ENCODE data around the gene GREB1. TPM values are rescaled to one million over a fixed set of nuclear protein-coding genes. Genes with fewer than 3 reads are reported as not detected.

GREB1 gene
- total RNA-seq, 1 experiment from 2014 or later, result 1.3 TPM

GRCh38 chr2:11577101-11577883 lies 43.4 kb downstream of the GREB1 start:
- H3K27me3 ChIP-seq (replicated peaks; ENCODE audit: insufficient read depth, low read depth, low read length, poor library complexity), result no peaks in the 10 kb centered on the region
- CTCF ChIA-PET, result no interaction called here

GRCh38 chr2:11578081-11578948 lies 44.5 kb downstream of the GREB1 start:
- H3K9me3 ChIP-seq (ENCODE audit: low read depth, low read length, poor library complexity, severe bottlenecking), result no peaks in the 10 kb centered on the region
- no peaks in the 10 kb centered on the region for H3K36me3 ChIP-seq (ENCODE audit: insufficient read depth, low read length, poor library complexity, severe bottlenecking)
- no peak for DNase-seq (ENCODE audit: low spot score)
- H3K27ac ChIP-seq (ENCODE audit: low read depth, low read length, poor library complexity, severe bottlenecking), result no peak overlapping the region
- ChIA-PET POLR2A (ENCODE audit: low non-redundant PET) (no interaction called here), CTCF (no interaction called here)
- no peak overlapping the region for H3K4me3 ChIP-seq (ENCODE audit: low read depth, low read length, poor library complexity, severe bottlenecking)
- no TSS peak for BruUV-seq (replicated peaks)
- no peaks in the 10 kb centered on the region for H3K27me3 ChIP-seq (replicated peaks; ENCODE audit: insufficient read depth, low read depth, low read length, poor library complexity)
- intact Hi-C loops (cut with micrococcal nuclease; ENCODE audit: unreplicated experiment), result no loop called here
- TF ChIP-seq EZH2 (IDR thresholded peaks at IDR 0.05; ENCODE audit: borderline replicate concordance, low read depth, low read length, poor library complexity, severe bottlenecking) (no peak), CTCF (conservative IDR thresholded peaks at IDR 0.05; ENCODE audit: low read depth, low read length) (no peak)
- H3K4me1 ChIP-seq (ENCODE audit: insufficient read depth, low read length, poor library complexity, severe bottlenecking), result peaks cover 6% of the 10 kb centered on the region

More at GRCh38 chr2:11577101-11577883, 43.4 kb downstream of the GREB1 start:
- Histone ChIP-seq H3K9me3 (ENCODE audit: low read depth, low read length, poor library complexity, severe bottlenecking) (no peaks in the 10 kb centered on the region), H3K4me1 (ENCODE audit: insufficient read depth, low read length, poor library complexity, severe bottlenecking) (no peaks in the 10 kb centered on the region), H3K36me3 (ENCODE audit: insufficient read depth, low read length, poor library complexity, severe bottlenecking) (no peaks in the 10 kb centered on the region), H3K4me3 (ENCODE audit: low read depth, low read length, poor library complexity, severe bottlenecking) (no peak overlapping the region), H3K27ac (ENCODE audit: low read depth, low read length, poor library complexity, severe bottlenecking) (no peak overlapping the region)
- intact Hi-C loops (cut with micrococcal nuclease; ENCODE audit: unreplicated experiment), result no loop called here
- no peak for TF ChIP-seq CTCF (conservative IDR thresholded peaks at IDR 0.05; ENCODE audit: low read depth, low read length)
- no peak for TF ChIP-seq EZH2 (IDR thresholded peaks at IDR 0.05; ENCODE audit: borderline replicate concordance, low read depth, low read length, poor library complexity, severe bottlenecking)
- no TSS peak for BruUV-seq (replicated peaks)
- DNase-seq (ENCODE audit: low spot score), result no peak
- POLR2A ChIA-PET (ENCODE audit: low non-redundant PET), result interaction anchor here (0.6 kb wide), 1 partner anchor 151 kb away, joined by 4 read pairs; no protein-coding TSS in a partner anchor

- CTCF ChIA-PET, result no interaction called here
- Histone ChIP-seq H3K27ac (ENCODE audit: low read depth, low read length, poor library complexity, severe bottlenecking) (no peak overlapping the region), H3K9me3 (ENCODE audit: low read depth, low read length, poor library complexity, severe bottlenecking) (no peaks in the 10 kb centered on the region), H3K36me3 (ENCODE audit: insufficient read depth, low read length, poor library complexity, severe bottlenecking) (no peaks in the 10 kb centered on the region), H3K4me1 (ENCODE audit: insufficient read depth, low read length, poor library complexity, severe bottlenecking) (peaks cover 13% of the 10 kb centered on the region), H3K27me3 (replicated peaks; ENCODE audit: insufficient read depth, low read depth, low read length, poor library complexity) (no peaks in the 10 kb centered on the region), H3K4me3 (ENCODE audit: low read depth, low read length, poor library complexity, severe bottlenecking) (no peak overlapping the region)
- DNase-seq (ENCODE audit: low spot score), result no peak
- POLR2A ChIA-PET (ENCODE audit: low non-redundant PET), result no interaction called here
- no TSS peak for BruUV-seq (replicated peaks)
- TF ChIP-seq EZH2 (IDR thresholded peaks at IDR 0.05; ENCODE audit: borderline replicate concordance, low read depth, low read length, poor library complexity, severe bottlenecking) (no peak), CTCF (conservative IDR thresholded peaks at IDR 0.05; ENCODE audit: low read depth, low read length) (no peak)
- intact Hi-C loops (cut with micrococcal nuclease; ENCODE audit: unreplicated experiment), result no loop called here
These were observed 45.3 kb downstream of the GREB1 start for GRCh38 chr2:11578986-11579774.
